ENCODE data around the gene WDR64.
"Not testable (repeated sequence)": the region's sequence is repeated elsewhere in the genome, so short reads cannot be mapped to it uniquely, and the experiment has no call there.

The WDR64 gene

GRCh38 chr1:241800640-241801039, 148.6 kb downstream of the WDR64 start:
- DNase-seq (ENCODE audit: low spot score) = no peak

- no peak for DNase-seq (ENCODE audit: low spot score)
Observed at GRCh38 chr1:241802863-241803262, 150.8 kb downstream of the WDR64 start.

DNA sequence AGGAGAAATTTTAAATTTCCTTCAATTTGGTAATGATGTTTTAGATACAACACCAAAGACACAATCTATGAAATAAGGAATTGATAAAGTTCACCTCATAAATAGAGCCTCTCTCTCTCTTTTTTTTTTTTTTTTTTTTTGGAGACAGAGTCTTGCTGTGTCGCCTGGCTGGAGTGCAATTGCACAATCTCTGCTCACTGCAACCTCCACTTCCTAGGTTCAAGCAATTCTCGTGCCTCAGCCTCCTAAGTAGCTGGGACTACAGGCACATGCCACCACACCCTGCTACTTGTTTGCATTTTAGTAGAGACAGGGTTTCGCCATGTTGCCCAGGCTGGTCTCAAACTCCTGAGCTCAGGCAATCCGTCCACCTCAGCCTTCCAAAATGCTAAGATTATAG, 152.6 kb downstream of the WDR64 start:
- DNase-seq (ENCODE audit: low spot score) = not testable (repeated sequence)

- no peak for DNase-seq (ENCODE audit: low spot score)
Observed at GRCh38 chr1:241808265-241808664, 156.2 kb downstream of the WDR64 start.

GRCh38 chr1:241810769-241811405, 158.8 kb downstream of the WDR64 start:
- no peak for DNase-seq (ENCODE audit: low spot score)

DNA sequence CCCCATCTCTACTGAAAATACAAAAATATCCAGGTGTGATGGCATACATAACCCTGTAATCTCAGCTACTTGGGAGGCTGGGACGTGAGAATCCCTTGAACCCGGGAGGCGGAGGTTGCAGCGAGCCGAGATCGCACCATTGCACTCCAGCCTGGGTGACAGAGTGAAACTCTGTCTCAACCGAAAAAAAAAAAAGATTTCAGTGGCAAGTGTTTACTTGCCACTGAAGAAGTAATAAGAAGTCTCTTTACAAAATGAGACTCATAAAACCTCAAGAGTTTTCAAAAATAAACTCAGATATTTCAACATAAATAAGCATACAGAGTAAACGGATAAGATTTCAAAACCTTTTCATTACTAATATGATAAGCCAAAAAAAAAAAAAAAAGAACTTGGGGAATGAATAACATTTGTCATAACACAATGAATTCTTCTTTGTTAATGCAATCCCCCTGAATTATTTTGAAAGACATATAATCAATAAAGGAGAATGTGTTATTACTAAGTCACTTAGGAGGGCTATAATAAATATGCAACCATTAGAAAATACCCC, 161.8 kb downstream of the WDR64 start:
- no peak for DNase-seq (ENCODE audit: low spot score)

- no peak for DNase-seq (ENCODE audit: low spot score)
Observed at GRCh38 chr1:241816008-241816407, 163.9 kb downstream of the WDR64 start.

- no peak for DNase-seq (ENCODE audit: low spot score)
Observed at GRCh38 chr1:241817331-241817792, 165.3 kb downstream of the WDR64 start.

GRCh38 chr1:241817956-241818612, 166.0 kb downstream of the WDR64 start:
- DNase-seq (ENCODE audit: low spot score) = no peak

- no peak for DNase-seq (ENCODE audit: low spot score)
Observed at GRCh38 chr1:241819340-241819866, 167.3 kb downstream of the WDR64 start.

DNA sequence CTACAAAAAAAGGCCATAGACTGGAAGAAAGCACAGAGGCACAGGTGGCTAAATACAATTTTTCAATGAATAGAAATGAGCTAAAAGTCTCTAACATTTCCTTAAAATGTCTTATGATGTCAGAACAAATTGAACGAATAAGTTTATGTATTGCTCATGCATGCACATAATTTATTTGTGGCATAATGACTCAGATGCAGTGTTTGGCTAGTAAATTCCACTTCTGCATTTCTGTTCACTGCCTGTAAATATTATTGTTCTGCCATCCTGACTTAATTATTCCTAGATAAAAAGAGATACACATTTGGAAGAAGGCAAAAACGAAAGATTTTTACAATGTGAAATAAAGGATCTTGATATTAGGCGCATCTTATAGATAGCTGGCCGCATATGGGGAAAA, 169.3 kb downstream of the WDR64 start:
- DNase-seq (ENCODE audit: low spot score) = no peak

GRCh38 chr1:241822846-241823245, 170.8 kb downstream of the WDR64 start:
- DNase-seq (ENCODE audit: low spot score) = no peak

DNA sequence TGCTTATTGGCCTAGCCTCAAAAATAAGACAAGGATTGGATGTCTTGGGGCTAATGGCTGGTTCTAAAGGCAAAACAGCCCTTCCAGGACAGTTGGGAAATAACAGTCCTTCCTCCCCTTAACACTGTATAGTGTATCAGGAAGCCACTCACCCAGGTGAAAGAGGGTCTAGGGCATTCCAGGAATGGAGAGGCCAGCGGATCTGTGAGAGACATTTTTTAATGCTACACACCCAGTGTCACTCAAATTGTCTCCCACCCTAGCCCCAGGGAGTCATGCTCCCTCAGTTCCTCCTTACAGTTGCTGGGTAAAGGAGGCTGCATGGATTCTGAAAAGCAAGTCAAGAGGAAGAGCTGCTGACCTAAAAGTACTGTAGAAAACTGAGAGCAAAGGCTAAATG, 171.8 kb downstream of the WDR64 start:
- DNase-seq (ENCODE audit: low spot score) = no peak

DNA sequence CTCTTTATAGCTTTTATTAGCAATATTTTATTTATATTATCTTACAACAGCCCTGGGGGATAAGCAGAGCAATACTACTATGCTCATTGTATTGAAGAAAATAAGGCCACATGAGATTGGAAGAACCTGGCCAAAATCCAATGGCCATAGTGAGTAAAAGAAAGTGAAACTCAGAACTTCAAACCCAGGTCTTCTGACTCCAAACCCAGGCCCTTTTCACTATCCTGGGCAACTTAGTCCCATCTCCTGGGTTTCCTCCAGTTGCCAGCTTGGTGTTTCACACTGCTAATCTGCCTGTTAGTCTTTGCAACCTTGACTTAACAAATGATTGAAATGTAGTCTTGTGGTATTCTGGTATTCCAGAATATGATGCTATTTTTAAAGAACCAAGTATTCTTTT, 173.5 kb downstream of the WDR64 start:
- no peak for DNase-seq (ENCODE audit: low spot score)

- DNase-seq (ENCODE audit: low spot score) = not testable (repeated sequence)
Observed at GRCh38 chr1:241826613-241827012, 174.5 kb downstream of the WDR64 start.

- DNase-seq (ENCODE audit: low spot score) = no peak
Observed at GRCh38 chr1:241827264-241827663, 175.2 kb downstream of the WDR64 start.

- no peak for DNase-seq (ENCODE audit: low spot score)
Observed at GRCh38 chr1:241828463-241829021, 176.5 kb downstream of the WDR64 start.

DNA sequence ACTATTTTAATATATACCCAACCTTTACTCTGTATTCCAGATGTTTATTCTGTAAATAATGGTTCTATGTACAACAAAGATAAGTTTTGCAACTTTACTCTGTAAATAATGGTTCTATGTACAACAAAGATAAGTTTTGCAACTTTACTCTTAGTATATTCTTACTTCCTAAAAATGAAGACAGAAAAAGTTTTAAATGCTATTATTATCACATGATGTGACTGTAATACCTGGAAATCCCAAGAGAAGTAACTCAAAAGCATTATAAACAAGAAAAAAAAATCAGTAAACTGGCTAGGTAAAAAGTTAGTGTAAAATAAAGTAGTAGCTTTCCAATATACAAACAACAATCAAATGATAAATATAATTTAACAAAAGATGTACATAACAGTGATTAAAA, 177.4 kb downstream of the WDR64 start:
- no peak for DNase-seq (ENCODE audit: low spot score)

DNA sequence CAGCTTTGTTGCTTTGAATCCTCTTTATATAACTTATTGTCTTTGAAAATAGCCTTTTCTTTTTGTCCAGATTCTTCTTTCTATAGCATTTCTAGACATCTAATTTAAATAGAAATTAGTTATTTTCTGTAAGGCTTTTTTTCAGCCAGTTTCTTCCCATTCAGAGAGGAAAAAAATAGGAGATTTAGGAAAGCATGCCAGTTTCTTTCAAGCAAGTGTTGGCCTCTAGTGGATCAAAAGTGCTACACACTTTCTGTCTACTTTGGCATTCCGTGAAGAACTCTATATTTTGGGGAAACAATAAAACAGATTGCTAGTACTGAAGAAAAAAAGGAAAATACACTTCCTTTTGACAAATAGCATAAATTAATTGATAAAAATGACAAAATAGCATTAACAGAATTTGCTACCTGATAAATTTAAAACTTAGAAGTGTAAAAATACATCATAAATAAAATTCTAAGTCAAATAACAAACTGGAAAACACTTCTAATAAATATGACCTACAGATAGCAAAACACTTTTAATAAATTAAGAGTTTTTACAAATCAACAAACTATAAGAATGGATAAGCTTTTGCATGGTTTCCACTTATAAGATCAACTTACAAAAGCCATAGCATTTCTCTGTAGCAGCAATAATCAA, 182.8 kb downstream of the WDR64 start:
- peak; percentile 44 for DNase-seq (ENCODE audit: low spot score)

DNA sequence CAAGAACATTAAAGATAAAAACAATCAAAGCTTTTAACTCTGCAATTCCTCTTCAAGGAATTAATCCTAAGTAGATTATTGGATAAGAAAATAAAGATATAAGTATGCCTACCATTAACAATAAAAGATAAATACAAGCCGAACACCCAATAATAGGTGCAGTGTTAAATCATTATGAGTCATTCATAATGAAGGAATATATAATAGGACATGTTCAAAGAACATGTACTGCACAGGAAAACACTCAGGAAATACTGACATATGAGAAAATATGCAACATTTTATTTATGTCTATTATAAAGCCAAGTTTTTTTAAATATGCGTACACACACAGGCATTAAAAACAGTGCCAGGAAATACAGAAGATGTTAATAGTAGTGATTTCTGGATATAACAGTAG, 184.9 kb downstream of the WDR64 start:
- DNase-seq (ENCODE audit: low spot score) = no peak

GRCh38 chr1:241837416-241837815, 185.3 kb downstream of the WDR64 start:
- no peak for DNase-seq (ENCODE audit: low spot score)

GRCh38 chr1:241837901-241838300, 185.8 kb downstream of the WDR64 start:
- no peak for DNase-seq (ENCODE audit: low spot score)

DNA sequence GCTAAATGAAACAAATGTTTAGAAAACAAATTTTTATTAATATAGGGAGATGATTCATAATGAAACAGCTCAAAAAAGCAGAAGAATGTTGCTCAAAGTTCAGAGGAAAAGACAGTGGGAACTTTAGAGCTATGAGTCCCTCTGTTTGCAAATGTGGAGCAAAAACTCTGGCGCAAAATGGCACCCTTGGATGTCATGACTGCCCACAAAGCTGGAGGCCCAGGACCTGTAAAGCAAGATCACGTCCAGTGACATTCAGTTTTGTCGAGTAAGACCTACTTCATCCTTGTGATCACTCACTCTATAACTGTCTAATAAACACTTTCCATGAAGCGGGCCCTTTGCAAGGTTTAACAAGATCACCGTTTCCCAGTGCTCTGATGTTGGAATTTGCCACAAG, 186.8 kb downstream of the WDR64 start:
- DNase-seq (ENCODE audit: low spot score) = no peak
